ENCODE measurements around the gene SLC39A13. TPM values are rescaled to one million over a fixed set of nuclear protein-coding genes. Genes with fewer than 3 reads are reported as not detected.

Gene SLC39A13
- total RNA-seq (2014; rRNA removed; shearing (Covaris generic)), result 29.8 and 50.5 TPM in 2 replicates

DNA sequence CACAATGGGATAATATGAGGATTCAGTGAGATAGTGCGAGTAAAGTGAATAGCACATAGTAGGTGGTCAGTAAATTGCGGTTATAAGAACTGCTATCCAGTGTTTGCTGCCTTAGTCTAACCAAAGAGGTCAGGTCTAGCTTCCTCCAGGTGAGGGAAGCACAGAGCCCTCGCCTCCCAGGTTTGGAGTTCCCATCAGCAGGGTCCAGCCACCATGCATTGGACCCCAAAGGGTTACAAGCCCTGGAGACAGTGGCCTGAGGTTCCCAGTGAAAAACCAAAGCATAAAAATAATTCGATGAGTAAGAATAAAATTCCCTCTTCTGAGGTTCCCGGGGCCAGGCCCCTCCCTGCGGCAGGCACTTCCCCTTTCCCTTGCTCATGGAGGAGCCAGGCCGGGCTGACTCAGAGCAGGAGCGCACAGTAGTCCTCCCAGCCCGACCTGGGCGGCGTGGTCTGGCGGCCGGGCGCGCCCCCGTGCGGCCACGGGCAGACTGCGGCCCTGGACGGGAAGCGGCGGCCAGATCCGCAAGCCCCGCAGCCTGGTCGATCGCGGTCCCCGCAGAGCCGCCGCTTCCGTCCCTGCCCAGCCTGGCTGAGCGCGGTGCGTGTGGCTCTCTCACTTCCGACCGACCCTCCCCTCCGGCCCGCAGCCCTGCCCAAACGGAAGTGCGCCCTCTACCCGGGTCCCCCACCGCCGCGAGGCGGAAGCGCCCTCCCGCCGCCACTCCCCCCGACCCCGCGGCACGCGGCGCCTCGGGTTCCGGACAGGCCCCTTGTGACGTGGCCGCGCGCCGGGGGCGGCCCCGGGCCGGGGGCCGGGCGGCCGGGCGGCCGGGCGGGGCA, at the start of gene SLC39A13:
Gene SLC39A13, plus strand, starts transcription at position 845 of the 845 bp plus-strand sequence. CDS start 1,505 bp downstream, outside the sequence.
- DNase-seq (ENCODE audit: low read depth), result peak; percentile 98

- DNase-seq (ENCODE audit: low read depth), result no peak
Observed at GRCh38 chr11:47358731-47359051, 49.7 kb upstream of the SLC39A13 start.

DNA sequence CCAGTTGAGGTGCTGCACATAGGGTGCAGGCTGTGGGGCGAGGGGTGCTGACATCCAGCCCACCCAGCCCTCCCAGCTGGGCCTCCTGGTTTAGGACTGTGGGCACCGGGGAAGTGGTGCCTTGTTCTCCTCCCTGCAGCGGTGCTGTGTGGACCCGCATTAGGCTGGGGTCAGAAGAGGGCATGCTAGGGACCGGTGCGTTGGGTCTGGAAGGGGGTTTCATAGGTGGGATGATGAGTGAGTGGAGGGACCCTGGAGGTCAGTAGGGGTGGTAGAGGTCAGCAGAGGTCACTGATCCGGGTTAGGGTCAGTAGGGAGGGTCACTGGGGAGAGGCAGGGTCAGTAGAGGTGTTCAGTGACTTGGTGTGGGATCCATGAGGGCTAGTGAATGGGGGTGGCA, 49.2 kb upstream of the SLC39A13 start:
- DNase-seq (ENCODE audit: low read depth), result no peak

DNA sequence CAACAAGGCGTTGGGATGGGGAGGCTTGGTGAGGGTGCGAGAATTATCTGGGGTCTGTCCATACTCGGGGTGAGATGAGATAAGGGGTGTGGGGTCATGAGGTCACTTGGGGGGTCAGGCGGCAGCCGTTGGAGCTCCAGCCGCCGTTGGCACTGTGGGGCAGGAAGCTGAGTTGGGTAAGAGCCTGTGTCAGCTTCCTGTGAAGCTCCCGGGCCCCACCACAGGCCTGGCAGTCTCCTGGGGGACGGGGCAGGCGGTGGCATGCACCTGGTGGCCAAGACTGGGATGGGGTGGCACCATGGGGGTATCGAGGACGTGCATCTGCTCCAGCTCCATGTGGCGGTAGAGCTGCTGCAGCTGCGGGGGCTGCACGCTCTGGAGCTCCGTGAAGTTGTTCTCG, 48.8 kb upstream of the SLC39A13 start:
- DNase-seq (ENCODE audit: low read depth), result no peak

DNA sequence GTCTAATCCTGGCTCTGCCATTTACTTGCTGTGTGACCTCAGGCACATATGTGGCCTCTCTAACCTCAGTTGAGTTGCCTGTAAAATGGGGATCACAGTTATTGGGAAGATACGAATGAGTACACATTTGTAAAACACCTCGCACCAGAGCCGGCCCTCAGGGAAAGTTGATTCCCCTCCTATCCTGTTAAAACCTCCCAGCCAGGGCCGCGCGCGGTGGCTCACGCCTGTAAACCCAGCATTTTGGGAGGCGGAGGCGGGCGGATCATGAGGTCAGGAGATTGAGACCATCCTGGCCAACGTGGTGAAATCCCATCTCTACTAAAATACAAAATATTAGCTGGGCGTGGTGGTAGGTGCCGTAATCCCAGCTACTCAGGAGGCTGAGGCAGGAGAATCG, 48.0 kb upstream of the SLC39A13 start:
- DNase-seq (ENCODE audit: low read depth), result no peak

GRCh38 chr11:47361419-47361818, 47.0 kb upstream of the SLC39A13 start:
- no peak for DNase-seq (ENCODE audit: low read depth)

DNA sequence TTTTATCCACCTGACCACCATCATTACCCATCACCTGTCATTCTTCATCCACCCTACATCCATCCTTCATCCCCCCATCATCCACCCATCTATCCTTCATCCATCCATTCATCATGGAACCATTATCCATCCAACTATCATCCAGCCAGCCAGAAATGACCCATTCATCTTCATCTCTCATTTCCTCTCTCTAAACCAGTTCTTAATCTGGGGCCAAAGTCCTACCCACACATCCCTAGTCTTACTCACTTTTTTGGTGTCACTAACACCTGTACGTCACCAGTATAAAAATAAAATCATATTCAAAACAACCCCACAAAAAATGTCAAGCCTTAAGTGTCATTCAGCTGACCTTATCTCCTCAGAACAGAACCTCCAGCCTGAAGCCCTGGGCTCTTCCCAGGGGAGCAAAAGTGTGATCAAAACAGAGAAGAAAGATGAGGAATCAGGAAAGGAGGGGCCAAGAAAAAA, 42.3 kb upstream of the SLC39A13 start:
- DNase-seq (ENCODE audit: low read depth), result no peak

GRCh38 chr11:47369676-47370075, 38.7 kb upstream of the SLC39A13 start:
- no peak for DNase-seq (ENCODE audit: low read depth)

DNA sequence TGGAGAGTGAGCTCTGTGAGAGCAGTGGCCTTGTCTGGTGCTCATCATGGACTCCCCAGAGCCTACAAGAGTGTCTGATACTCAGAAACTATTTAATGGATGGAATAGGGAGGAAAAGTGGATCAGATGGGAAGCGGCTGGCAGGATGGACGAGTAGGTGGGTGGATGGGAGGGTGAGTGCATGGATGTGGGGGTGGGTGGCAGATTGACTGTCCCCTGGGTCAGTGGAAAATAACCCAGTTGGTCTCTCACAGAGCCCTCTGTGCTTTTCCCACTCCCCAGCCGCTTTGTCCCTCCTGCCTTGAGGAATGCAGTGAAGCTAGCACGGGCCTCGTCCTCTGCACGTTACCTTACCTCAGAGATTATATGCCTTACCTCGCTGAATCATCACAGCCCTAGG, 36.0 kb upstream of the SLC39A13 start:
- DNase-seq (ENCODE audit: low read depth), result no peak

DNA sequence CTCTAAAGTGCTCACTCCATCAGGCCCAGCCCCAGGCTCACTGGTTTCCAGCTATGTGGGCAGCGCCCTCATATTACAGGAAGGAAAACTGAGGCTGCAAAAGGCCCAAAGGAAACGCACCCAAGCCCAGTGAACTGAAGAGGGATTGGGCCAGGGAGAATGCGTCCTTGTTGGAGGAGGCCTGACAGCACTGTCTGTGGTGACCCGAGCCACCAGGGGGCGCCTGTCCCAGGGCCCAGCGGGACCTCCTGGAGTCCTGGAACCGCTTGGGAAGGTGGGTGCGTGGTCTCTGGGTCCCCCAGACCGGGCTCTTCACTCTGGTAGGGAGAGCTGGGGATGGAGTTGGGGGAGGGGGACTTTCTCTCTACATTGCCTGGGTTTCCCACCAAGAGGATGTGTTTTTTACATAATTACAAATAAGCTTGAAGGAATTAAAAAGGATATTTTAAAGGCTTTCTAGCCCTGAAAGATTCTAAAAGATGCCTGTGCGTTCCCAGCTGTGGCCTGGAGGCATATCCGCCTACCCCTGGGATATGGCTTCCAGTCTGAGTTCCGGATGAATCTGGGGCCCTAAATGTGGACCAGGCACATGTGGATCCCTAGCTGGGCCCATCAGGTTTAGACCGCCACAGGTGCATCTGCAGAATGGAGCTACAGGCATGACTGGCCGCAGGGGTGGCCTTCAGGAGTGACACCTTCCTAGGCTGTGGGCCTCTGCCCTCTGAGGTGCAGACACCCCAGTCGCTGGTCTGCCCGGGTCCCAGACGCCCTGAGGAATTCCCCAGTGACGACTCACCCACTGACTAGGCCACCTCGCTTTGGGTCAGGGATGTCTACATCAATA, 34.3 kb upstream of the SLC39A13 start:
- DNase-seq (ENCODE audit: low read depth), result peak; percentile 72

DNA sequence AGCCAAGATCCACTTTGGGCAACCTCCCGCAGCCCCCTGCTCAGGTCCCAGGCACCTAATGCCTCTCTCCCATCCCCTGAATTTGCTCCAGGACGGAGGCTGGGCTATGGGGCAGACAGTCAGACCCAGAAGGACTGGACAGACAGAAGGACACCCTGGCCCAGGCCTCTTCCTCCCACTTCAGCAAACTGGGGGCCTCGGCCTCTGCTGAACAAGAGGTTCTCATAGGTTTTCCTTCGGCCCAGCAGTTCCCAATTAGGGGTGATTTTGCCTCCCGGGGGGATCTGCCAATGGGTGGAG, 33.7 kb upstream of the SLC39A13 start:
- DNase-seq (ENCODE audit: low read depth), result no peak

GRCh38 chr11:47375020-47375419, 33.4 kb upstream of the SLC39A13 start:
- DNase-seq (ENCODE audit: low read depth), result no peak

DNA sequence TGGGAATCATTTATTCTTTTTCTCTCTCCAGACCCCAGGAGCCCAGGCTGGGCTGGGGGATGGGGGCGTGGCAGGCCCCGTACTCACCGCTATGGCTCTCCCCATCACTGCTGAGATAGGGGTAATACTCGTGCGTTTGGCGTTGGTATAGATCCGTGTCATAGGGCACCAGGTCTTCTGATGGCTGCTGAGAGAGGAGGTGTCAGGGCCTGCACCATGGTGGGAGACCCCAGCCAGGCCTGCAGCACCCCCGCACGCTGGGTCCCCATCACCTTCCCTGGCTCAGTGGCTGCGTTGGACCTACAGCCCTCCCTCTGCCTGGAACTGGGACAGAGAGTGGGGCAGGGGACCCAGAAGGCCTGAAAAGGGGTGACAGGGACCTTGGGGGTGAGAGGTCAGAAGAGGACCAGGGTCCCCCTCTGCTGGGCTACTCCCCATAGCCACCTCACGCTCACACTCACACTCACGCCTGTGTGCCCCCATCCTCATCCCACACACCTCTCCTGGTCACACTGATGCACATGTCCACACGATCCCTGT, 32.8 kb upstream of the SLC39A13 start:
- no peak for DNase-seq (ENCODE audit: low read depth)

- no peak for DNase-seq (ENCODE audit: low read depth)
Observed at GRCh38 chr11:47376107-47376524, 32.3 kb upstream of the SLC39A13 start.

GRCh38 chr11:47376525-47377371, 31.6 kb upstream of the SLC39A13 start:
- DNase-seq (ENCODE audit: low read depth), result no peak

- DNase-seq (ENCODE audit: low read depth), result no peak
Observed at GRCh38 chr11:47377571-47378009, 30.8 kb upstream of the SLC39A13 start.

DNA sequence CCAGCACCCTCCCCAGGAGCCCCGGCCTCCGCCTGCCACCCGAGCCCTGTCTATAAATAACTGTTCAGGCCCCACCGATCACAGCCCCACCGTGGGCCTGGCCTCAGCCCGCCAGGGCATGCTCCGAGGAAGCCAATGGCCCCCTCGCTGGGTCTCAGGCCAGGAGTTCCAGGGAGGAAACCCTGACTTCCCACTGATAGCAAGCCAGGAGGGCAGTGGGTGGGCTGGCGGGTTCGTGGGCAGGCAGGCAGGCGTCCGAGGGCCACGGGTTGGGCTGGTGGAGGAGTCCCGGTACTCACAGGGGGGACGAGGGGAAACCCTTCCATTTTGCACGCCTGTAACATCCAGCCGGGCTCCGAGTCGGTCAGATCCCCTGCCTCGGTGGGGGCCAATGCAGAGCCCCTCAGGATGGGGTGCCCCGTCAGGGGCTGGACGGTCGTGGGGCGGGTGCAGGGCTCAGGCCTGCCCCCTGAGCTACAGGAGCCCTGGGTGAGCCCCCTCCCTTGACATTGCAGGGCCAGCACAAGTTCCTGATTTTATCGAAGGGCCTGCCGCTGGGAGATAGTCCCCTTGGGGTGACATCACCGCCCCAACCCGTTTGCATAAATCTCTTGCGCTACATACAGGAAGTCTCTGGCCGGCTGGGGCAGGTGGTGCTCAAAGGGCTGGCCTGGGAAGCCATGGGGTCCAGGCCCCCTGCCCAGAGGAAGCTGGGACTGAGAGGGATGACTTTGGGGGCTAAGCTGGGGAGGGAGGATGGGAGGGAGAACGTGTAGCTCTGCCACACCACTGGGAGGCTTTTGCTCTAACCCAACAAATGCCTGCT, 30.2 kb upstream of the SLC39A13 start, which contains the start of gene SPI1:
Gene SPI1, minus strand, starts transcription at position 538 of the 826 bp plus-strand sequence. Its CDS starts 194 bp downstream, at position 344.
- no peak for DNase-seq (ENCODE audit: low read depth)

DNA sequence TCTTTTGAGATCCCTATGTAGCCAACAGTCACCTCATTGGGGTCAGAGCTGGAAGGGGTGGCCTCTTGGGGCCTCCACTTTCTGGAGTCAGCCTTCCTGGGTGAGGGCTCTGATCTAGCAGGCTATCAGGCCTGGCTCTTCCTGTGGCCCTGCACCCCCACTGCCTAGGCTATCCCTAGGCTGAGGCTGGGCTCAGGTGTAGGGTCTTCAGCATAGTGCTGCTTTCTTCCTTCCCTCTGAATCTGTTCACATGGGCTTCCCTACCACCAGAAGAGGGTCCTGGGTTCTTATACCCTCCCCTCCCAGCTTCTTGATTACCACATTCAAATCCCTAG, 29.6 kb upstream of the SLC39A13 start:
- no peak for DNase-seq (ENCODE audit: low read depth)

- no peak for DNase-seq (ENCODE audit: low read depth)
Observed at GRCh38 chr11:47379317-47379716, 29.1 kb upstream of the SLC39A13 start.

DNA sequence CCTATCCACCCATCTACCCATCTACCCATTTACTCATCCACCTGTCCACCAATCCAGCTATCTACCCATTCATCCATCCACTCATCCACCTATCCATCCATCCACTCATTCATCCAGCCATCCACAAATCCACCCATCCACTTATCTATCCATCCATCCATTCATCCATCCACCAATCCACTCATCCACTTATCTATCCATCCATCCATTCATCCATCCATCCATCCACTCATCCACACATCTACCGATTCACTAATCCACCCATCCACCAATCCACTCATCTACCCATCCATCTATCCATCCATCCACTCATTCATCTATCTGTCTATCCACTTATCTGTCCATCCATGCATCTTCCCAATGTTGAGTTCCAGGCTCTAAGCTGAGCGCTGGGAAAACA, 28.3 kb upstream of the SLC39A13 start:
- no peak for DNase-seq (ENCODE audit: low read depth)

DNA sequence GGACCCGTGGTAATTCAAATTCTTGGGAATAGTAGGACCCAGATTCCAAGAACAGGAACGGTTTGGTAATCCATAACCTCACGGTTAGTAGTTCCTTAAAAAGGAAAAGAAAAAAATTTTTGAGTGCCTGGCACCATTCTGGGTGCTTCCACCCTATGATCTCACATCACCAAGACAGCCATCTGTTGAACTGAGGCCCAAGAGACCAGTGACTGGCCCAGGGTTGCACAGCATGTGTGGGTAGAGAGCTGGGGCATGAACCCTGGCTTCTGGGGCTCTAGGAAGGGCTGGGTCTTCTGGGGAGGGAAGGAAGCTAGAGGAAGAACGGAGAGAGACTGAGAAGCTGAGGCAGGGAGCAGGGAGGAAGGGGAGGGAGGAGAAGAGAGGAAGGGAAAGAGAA, 25.3 kb upstream of the SLC39A13 start:
- DNase-seq (ENCODE audit: low read depth), result no peak

Data from Daoy (cell line).